ENCODE data around the gene FGFBP1.

- TF ChIP-seq ZNF837 (tag by site-specific recombination; IDR thresholded peaks at IDR 0.05) (no peak), ZNF747 (tag by site-specific recombination; IDR thresholded peaks at IDR 0.05) (no peak), CTCF (tag by site-specific recombination; IDR thresholded peaks at IDR 0.05) (no peak), ZNF560 (tag by site-specific recombination; IDR thresholded peaks at IDR 0.05; ENCODE audit: borderline replicate concordance) (no peak), ZNF639 (tag by site-specific recombination; IDR thresholded peaks at IDR 0.05) (no peak), ZNF558 (tag by site-specific recombination; IDR thresholded peaks at IDR 0.05) (no peak)
- TF ChIP-seq, protein P1, sequence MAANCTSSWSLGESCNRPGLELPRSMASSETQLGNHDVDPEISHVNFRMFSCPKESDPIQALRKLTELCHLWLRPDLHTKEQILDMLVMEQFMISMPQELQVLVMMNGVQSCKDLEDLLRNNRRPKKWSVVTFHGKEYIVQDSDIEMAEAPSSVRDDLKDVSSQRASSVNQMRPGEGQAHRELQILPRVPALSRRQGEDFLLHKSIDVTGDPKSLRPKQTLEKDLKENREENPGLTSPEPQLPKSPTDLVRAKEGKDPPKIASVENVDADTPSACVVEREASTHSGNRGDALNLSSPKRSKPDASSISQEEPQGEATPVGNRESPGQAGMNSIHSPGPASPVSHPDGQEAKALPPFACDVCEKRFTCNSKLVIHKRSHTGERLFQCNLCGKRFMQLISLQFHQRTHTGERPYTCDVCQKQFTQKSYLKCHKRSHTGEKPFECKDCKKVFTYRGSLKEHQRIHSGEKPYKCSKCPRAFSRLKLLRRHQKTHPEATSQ (tag by site-specific recombination; IDR thresholded peaks at IDR 0.05) = no peak
- TF ChIP-seq, protein P2, sequence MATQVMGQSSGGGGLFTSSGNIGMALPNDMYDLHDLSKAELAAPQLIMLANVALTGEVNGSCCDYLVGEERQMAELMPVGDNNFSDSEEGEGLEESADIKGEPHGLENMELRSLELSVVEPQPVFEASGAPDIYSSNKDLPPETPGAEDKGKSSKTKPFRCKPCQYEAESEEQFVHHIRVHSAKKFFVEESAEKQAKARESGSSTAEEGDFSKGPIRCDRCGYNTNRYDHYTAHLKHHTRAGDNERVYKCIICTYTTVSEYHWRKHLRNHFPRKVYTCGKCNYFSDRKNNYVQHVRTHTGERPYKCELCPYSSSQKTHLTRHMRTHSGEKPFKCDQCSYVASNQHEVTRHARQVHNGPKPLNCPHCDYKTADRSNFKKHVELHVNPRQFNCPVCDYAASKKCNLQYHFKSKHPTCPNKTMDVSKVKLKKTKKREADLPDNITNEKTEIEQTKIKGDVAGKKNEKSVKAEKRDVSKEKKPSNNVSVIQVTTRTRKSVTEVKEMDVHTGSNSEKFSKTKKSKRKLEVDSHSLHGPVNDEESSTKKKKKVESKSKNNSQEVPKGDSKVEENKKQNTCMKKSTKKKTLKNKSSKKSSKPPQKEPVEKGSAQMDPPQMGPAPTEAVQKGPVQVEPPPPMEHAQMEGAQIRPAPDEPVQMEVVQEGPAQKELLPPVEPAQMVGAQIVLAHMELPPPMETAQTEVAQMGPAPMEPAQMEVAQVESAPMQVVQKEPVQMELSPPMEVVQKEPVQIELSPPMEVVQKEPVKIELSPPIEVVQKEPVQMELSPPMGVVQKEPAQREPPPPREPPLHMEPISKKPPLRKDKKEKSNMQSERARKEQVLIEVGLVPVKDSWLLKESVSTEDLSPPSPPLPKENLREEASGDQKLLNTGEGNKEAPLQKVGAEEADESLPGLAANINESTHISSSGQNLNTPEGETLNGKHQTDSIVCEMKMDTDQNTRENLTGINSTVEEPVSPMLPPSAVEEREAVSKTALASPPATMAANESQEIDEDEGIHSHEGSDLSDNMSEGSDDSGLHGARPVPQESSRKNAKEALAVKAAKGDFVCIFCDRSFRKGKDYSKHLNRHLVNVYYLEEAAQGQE (tag by site-specific recombination; IDR thresholded peaks at IDR 0.05) = no peak
Measured at GRCh38 chr4:15938182-15938581, 358 bp downstream of the FGFBP1 start.

All from HEK293 (cell line).